ENCODE measurements around the gene HYI. TPM values are rescaled to one million over a fixed set of nuclear protein-coding genes. Genes with fewer than 3 reads are reported as not detected.

Gene HYI
- total RNA-seq, 4 donors from 2014 or later, result 40.3 to 121 (median 49.1) TPM

DNA sequence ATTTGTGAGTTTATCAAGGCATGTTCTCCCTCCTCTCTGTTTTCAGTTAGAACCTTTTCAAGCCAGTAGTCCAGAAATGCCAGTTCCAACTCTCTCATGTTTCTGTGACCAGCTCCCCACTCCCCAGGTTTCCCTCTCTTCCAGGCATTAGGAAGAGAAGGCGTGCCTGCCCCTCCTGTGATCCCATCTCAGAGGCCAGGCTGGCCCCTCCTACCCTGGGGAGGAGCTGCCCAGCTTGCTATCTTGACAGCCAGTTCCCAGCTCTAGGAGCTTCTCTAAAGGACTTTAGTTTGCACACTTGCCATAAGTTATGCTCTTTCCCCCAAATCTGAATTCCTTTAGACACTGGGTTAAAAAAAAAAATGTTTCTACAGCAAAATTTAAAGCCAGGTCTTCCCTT is 8.9 kb downstream of the HYI start:
- TF ChIP-seq, protein P1, sequence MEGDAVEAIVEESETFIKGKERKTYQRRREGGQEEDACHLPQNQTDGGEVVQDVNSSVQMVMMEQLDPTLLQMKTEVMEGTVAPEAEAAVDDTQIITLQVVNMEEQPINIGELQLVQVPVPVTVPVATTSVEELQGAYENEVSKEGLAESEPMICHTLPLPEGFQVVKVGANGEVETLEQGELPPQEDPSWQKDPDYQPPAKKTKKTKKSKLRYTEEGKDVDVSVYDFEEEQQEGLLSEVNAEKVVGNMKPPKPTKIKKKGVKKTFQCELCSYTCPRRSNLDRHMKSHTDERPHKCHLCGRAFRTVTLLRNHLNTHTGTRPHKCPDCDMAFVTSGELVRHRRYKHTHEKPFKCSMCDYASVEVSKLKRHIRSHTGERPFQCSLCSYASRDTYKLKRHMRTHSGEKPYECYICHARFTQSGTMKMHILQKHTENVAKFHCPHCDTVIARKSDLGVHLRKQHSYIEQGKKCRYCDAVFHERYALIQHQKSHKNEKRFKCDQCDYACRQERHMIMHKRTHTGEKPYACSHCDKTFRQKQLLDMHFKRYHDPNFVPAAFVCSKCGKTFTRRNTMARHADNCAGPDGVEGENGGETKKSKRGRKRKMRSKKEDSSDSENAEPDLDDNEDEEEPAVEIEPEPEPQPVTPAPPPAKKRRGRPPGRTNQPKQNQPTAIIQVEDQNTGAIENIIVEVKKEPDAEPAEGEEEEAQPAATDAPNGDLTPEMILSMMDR (IDR thresholded peaks at IDR 0.05; ENCODE audit: low read depth), result no peak

DNA sequence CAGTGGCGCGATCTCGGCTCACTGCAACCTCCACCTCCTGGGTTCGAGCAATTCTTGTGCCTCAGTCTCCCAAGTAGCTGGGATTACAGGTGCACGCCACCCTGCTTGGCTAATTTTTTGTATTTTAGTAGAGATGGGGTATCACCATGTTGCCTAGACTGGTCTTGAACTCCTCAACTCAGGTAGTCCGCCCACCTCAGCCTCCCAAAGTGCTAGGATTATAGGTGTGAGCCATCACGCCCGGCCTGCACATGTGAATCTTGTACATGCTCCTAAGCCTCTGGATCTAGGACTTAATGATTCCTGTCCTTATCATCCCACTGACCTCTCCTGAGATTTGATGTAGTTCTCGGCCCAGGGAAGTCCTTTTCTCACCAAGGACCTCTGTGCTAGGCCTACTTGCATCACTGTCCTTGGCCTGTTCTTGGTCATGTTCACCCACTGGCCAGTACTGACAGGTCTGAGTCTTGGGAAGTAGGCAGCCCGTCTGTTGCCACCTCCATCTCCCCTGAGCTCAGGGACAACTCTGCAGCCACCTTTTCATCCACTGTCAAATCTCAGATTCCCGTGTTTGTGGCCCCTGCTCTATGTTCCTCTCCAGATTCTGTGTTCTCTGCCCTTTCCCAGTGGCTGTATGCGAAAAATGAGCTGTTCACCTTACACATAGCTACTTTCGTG is 9.4 kb downstream of the HYI start:
- TF ChIP-seq, protein P1 (IDR thresholded peaks at IDR 0.05; ENCODE audit: low read depth), result no peak

DNA sequence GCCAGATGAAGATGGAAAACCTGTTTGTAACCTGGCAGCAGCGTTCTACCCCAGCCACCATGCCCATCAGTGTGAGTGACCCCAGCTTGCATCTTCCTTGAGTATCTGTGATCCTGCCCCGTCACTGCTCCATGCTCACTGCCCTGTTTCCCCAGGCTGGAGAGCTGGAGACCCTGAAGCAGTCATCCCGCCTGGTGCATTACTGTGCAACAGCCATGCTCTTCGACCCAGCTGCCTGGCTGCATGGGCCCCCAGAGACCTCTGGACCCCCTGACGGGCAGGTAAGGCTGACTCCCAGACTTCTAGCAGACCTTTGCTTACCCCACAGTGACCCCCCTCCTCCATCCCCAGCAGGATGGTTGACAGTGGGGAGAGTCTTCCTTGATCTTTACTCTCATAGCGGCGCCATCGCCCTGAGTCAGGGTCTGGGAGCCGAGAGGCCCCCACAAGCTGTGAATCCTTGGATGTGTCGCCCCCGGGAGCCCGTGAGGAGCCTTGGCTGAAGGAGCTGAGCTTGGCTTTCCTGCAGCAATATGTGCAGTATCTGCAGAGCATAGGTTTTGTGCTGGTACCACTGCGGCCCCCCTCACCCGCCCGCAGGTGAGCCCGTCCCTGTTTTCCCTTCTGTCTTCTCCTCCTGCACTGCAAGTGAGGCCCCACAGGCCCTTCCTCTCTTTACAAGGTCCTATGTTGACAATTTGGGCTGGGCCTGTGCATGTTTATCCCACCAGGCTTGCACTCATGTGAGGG is 10.4 kb downstream of the HYI start:
- TF ChIP-seq, protein P1 (IDR thresholded peaks at IDR 0.05; ENCODE audit: low read depth), result no peak

DNA sequence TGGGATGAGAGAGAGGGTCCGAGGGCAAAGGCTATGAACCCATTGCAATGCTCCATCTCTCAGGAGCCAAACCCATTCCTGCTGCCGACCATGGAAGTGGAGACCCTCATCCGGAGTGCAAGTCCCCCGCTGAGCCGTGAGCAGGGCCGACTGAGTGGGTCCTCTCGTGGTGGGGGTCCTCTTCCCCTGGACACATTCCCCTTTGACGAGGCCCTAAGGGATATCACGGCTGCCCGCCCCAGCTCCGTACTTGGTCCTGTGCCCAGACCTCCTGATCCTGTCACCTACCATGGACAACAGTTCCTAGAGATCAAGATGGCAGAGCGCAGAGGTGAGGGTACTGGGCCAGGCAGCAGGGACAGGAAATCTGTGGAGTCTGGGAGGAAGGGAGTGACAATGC is 11.0 kb downstream of the HYI start:
- TF ChIP-seq, protein P1 (IDR thresholded peaks at IDR 0.05; ENCODE audit: low read depth), result no peak

DNA sequence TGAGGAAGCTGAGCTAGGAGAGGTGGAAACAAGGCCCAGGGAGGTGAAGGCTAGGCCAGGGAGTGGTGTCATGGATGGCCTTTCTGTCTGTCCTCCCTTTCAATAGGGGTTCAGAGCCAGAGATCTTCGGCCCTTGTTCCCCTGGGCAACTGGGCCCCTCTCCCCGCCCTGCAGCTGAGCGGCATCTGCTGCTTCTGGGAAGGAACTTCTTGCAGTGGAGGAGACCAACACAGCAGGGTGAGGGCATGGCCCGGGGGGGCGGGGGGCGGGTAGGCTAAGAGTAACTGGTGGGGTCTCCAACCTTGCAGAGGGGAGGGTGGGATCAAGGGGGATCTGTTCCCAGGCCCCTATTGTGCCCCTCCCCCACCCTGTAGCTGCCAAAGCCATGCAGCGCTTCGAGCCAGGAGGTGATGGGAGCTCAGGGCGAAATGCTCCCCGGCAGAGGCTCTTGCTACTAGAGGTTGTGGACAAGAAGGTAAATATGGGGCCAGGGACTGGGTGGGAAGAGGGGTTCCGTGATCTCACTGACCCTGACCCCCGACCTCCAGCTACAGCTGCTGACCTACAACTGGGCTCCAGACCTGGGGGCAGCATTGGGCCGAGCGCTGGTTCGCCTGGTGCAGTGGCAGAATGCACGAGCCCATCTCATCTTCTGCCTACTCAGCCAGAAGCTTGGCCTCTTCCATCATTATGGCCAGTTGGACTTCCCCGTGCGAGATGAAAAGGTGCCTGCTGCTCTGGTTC is 11.7 kb downstream of the HYI start:
- TF ChIP-seq, protein P1 (IDR thresholded peaks at IDR 0.05; ENCODE audit: low read depth), result no peak

DNA sequence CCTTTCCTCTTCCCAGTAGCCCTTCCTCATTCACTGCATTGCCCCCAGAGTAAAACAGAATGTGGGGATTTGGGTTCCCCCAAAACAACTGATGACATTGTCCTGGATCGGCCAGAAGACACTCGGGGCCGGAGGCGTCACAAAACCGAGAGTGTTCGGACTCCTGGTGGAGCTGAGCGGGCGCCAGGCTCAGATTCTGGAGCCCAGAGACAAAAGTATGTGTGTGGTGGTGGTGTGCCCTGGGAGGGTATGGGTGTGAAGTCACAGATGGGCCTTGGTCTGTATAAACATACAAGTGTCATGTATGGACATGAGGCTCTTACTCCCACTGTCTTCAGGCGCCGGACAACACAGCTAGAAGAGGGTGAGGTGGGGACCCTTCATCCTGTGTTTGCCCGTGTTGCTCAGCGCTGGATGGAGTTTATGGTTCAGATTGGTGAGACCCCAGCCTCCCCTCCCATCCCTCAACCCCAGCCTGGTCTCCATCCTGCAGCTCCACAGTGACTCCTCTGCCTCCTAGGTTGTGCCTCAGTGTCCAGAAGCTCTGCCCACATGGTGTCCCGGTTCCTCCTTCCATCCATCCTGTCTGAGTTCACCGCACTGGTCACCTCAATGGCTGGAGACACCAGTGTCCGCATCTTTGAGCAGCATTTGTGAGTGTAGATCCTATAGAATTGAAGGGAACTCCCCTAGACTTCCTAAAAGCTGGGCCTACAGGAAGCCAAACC is 12.4 kb downstream of the HYI start:
- TF ChIP-seq, protein P1 (IDR thresholded peaks at IDR 0.05; ENCODE audit: low read depth), result no peak

Data from subcutaneous adipose tissue (tissue), 4 donors.